GM10266 (cell line): ENCODE data around the gene PPFIBP1.
A peak's percentile ranks its signal among the peaks of the same experiment; 100 is the strongest.
"Not testable (repeated sequence)": the region's sequence is repeated elsewhere in the genome, so short reads cannot be mapped to it uniquely, and the experiment has no call there.

ENCODE experiments used
- DNase-seq: peaks from one replicate; pipeline ENCODE4 v3.0.0; 2012; ENCODE audit errors: extremely low spot score
- CTCF ChIP-seq: IDR thresholded peaks from 2 replicates; pipeline ENCODE4 v1.5.1; 2012; ENCODE audit warnings: mild to moderate bottlenecking, low read depth; ENCODE audit not compliant: control insufficient read depth, insufficient read depth; ENCODE audit errors: missing control alignments

Gene PPFIBP1

DNA sequence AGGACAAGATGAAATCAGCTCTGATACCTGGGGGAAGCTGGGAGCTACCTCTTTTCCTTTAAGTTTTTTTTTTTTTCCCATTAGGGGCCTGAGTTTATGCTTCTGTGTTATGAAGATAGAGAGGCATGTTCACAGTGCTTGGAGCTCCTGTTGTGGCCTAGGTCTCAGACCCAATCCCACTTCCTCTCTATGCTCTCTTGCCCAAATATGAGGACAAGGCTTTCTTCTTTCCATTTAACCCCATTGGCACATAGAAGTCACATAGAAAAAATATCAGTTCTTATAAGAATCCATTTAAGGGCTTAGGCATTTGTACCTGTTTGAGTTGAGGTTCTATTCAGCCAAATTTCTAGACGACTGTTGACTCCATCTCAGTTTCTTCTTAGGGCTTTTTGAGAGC lies 199.2 kb downstream of the PPFIBP1 start:
- DNase-seq: no peak
- no peak for TF ChIP-seq CTCF

- TF ChIP-seq CTCF: no peak
- DNase-seq: no peak
Measured at GRCh38 chr12:27730097-27730588, 206.1 kb downstream of the PPFIBP1 start.

DNA sequence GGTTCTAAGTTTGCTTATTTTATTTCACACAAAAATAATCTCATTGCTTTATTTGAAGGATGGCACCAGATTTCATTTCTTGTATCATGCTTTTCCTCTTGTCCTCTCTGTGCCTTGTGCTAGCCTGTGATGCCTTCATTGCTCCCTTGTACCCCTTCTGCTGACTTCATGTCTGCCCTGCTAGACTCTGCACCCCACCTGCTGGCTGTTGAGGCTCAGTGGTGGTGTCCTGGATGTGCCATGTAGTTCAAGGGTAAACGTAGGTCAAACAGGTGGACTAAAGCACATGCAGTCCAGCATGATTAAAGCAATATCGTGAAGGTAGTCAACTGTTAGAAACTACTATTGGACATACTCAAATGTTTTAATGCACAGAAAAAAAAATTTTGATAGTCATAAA lies 208.3 kb downstream of the PPFIBP1 start:
- peak; percentile 37 for TF ChIP-seq CTCF
- DNase-seq: no peak

- peak; percentile 37 for DNase-seq
- TF ChIP-seq CTCF: peak; percentile 74
Measured at GRCh38 chr12:27733052-27733656, 209.1 kb downstream of the PPFIBP1 start.

GRCh38 chr12:27733791-27734190 lies 209.8 kb downstream of the PPFIBP1 start:
- TF ChIP-seq CTCF: no peak
- no peak for DNase-seq

GRCh38 chr12:27734321-27734720 lies 210.3 kb downstream of the PPFIBP1 start:
- not testable (repeated sequence) for DNase-seq

DNA sequence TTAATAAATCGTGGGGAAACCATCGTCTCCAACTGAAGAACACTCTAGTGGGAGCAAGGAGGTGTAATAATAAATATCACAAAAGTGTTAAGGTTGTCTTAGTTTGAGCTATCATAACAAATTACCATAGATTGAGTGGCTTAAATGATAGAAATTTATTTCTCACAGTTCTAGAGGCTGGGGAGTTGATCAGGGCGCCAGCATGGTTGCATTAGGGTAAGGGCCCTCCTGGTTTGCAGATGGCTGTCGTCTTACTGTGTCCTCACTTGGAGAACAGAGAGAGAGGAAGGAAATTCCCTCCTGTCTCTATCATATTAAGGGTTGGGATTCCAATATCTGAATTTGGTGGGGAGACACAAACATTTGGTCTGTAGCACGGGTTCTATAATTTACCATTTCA lies 219.6 kb downstream of the PPFIBP1 start:
- DNase-seq: no peak

More for the DNA sequence above, 219.6 kb downstream of the PPFIBP1 start:
- TF ChIP-seq CTCF: no peak
